SK-N-SH (cell line): ENCODE measurements around the gene CDK6. TPM values are rescaled to one million over a fixed set of nuclear protein-coding genes. Genes with fewer than 3 reads are reported as not detected.

Experiments
- CTCF ChIA-PET: fragments of 300-600, 350-600 bp; formaldehyde crosslinking; extraction: SDS; loops from one replicate; lab custom pipeline; 2021; lab: Yijun Ruan, JAX
- POLR2A ChIA-PET: fragments of 350-600 bp; sonication (Branson Sonifier 250); formaldehyde crosslinking; extraction: SDS; loops from one replicate; lab custom pipeline; 2020; ENCODE audit warnings: antibody characterized with exemption, inconsistent platforms; lab: Yijun Ruan, JAX
- DNase-seq: peaks from one replicate; pipeline ENCODE4 v3.0.0; 2012
- H2AFZ ChIP-seq: fragments of 200-600 bp; sonication (generic); 2 replicates; pipeline ENCODE4 v1.8.1; 2016; ENCODE audit warnings: antibody characterized with exemption, mild to moderate bottlenecking, low read depth
- H3F3A ChIP-seq: fragments of 200-600 bp; sonication (generic); replicated peaks from 2 replicates; pipeline ENCODE3; 2016; ENCODE audit warnings: antibody characterized with exemption, mild to moderate bottlenecking; ENCODE audit not compliant: insufficient read depth
- H3K27ac ChIP-seq, 2 experiments: fragments of 200-500 bp in 1 of 2; fragments of 200-600 bp in 1 of 2; sonication (Bioruptor generic) in 1 of 2; sonication (generic), shearing (Covaris generic) in 1 of 2; 2 replicates each; pipeline versions ENCODE4 v1.5.1 to v1.6.1; 2014 to 2016; ENCODE audit warnings: low read depth in 2 of 2, inconsistent platforms in 1 of 2, low read length in 1 of 2, mild to moderate bottlenecking in 1 of 2, mixed read lengths in 1 of 2
- H3K27me3 ChIP-seq: fragments of 200-600 bp; sonication (generic), shearing (Covaris generic); 2 replicates; pipeline ENCODE4 v1.6.1; 2016; ENCODE audit warnings: mixed run types; ENCODE audit not compliant: insufficient read depth
- H3K36me3 ChIP-seq, 2 experiments: fragments of 200-500 bp in 1 of 2; fragments of 200-600 bp in 1 of 2; sonication (Bioruptor generic) in 1 of 2; sonication (generic) in 1 of 2; replicated peaks in 1 of 2; 2 replicates each; pipeline versions ENCODE3 to v1.5.1; 2014 to 2016; ENCODE audit warnings: low read length in 1 of 2, mild to moderate bottlenecking in 1 of 2; ENCODE audit not compliant: insufficient read depth in 2 of 2, control insufficient read depth in 1 of 2
- H3K4me1 ChIP-seq, 2 experiments: fragments of 200-500 bp in 1 of 2; fragments of 200-600 bp in 1 of 2; sonication (Bioruptor generic) in 1 of 2; sonication (generic), shearing (Covaris generic) in 1 of 2; 2 replicates each; pipeline versions ENCODE4 v1.5.1 to v1.6.1; 2014 to 2016; ENCODE audit warnings: low read depth in 1 of 2, low read length in 1 of 2, mixed run types in 1 of 2; ENCODE audit not compliant: insufficient read depth in 2 of 2, control insufficient read depth in 1 of 2
- H3K4me2 ChIP-seq: fragments of 200-600 bp; sonication (generic), shearing (Covaris generic); 2 replicates; pipeline ENCODE4 v1.6.1; 2017; ENCODE audit warnings: mixed run types
- H3K4me3 ChIP-seq, 2 experiments: fragments of 200-500 bp in 1 of 2; fragments of 200-600 bp in 1 of 2; sonication (Bioruptor generic) in 1 of 2; sonication (generic), shearing (Covaris generic) in 1 of 2; 2 replicates each; pipeline versions ENCODE4 v1.5.1 to v1.8.1; 2014 to 2016; ENCODE audit warnings: low read depth in 2 of 2, inconsistent platforms in 1 of 2, low read length in 1 of 2, mild to moderate bottlenecking in 1 of 2, mixed read lengths in 1 of 2, moderate library complexity in 1 of 2
- H3K79me2 ChIP-seq: fragments of 200-600 bp; sonication (generic); 2 replicates; pipeline ENCODE4 v1.8.1; 2017; ENCODE audit warnings: mild to moderate bottlenecking; ENCODE audit not compliant: insufficient read depth
- H3K9ac ChIP-seq: fragments of 200-600 bp; sonication (generic); 2 replicates; pipeline ENCODE4 v1.6.1; 2017; ENCODE audit warnings: mixed run types
- H3K9me2 ChIP-seq: fragments of 200-600 bp; sonication (generic); 2 replicates; pipeline ENCODE4 v1.6.1; 2017; ENCODE audit warnings: mixed run types
- H3K9me3 ChIP-seq: fragments of 200-600 bp; sonication (generic); 2 replicates; pipeline ENCODE4 v1.6.1; 2017; ENCODE audit warnings: mixed run types, mild to moderate bottlenecking, moderate library complexity
- H4K20me1 ChIP-seq: fragments of 200-600 bp; sonication (generic); 2 replicates; pipeline ENCODE4 v1.6.1; 2017; ENCODE audit warnings: mild to moderate bottlenecking, mixed run types; ENCODE audit not compliant: insufficient read depth
- CTCF ChIP-seq: fragments of 200-600 bp; sonication (generic); IDR thresholded peaks from 2 replicates; pipeline ENCODE4 v1.6.1; 2017; ENCODE audit warnings: antibody characterized with exemption, mild to moderate bottlenecking, moderate library complexity
- ELF1 ChIP-seq: IDR thresholded peaks from 2 replicates; pipeline ENCODE4 v1.4.0; 2012
- EP300 ChIP-seq, 2 experiments: IDR thresholded peaks; 2 replicates each; pipeline versions ENCODE4 v1.4.0 to v1.6.1; 2012; ENCODE audit warnings: borderline replicate concordance in 1 of 2, low read depth in 1 of 2, low read length in 1 of 2
- EZH2phosphoT487 ChIP-seq: fragments of 200-600 bp; sonication (generic); IDR thresholded peaks from 2 replicates; pipeline ENCODE4 v1.6.1; 2017; ENCODE audit warnings: low read depth, mixed run types, mild to moderate bottlenecking, antibody characterized with exemption, moderate library complexity, borderline replicate concordance
- GABPA ChIP-seq: IDR thresholded peaks from 2 replicates; pipeline ENCODE4 v1.4.0; 2012; ENCODE audit warnings: low read depth, mild to moderate bottlenecking
- GATA2 ChIP-seq: sonication (generic); formaldehyde crosslinking; IDR thresholded peaks from 2 replicates; pipeline ENCODE4 v1.5.0; 2020; ENCODE audit warnings: mild to moderate bottlenecking, missing genetic modification reagents
- JUND ChIP-seq: IDR thresholded peaks from 2 replicates; pipeline ENCODE4 v1.4.0; 2012
- NFIC ChIP-seq: IDR thresholded peaks from 2 replicates; pipeline ENCODE4 v1.4.0; 2012; ENCODE audit warnings: borderline replicate concordance
- NRF1 ChIP-seq: IDR thresholded peaks from 2 replicates; pipeline ENCODE4 v1.6.1; 2012; ENCODE audit warnings: low read depth, mild to moderate bottlenecking, low read length
- PBX3 ChIP-seq: IDR thresholded peaks from 2 replicates; pipeline ENCODE4; 2012
- RFX5 ChIP-seq: IDR thresholded peaks from 2 replicates; pipeline ENCODE4 v1.6.1; 2012; ENCODE audit warnings: mild to moderate bottlenecking, improper control_type of control experiment, low read length
- SMC3 ChIP-seq: IDR thresholded peaks from 2 replicates; pipeline ENCODE4 v1.6.1; 2012; ENCODE audit warnings: low read depth, low read length, improper control_type of control experiment
- WGBS: methylation state at CpG from one replicate; pipeline ENCODE4 v1.1.6; 2017; ENCODE audit warnings: low lambda C conversion rate; 5-methylcytosine and 5-hydroxymethylcytosine counted together
- polyA plus RNA-seq, 3 experiments: library from polyadenylated mRNA; depleted of rRNA; stranded (reverse); fragments of >200 nt; gene quantifications; 2 replicates each; pipeline ENCODE4 v1.2.3, GENCODE V29; 2012
- TF ChIP-seq, protein P1 (sequence below): fragments of 150-350 bp; IDR thresholded peaks from 2 replicates; pipeline ENCODE4 v1.6.1; 2017; ENCODE audit warnings: antibody characterized with exemption, low read length, low read depth, borderline replicate concordance

CDK6 gene
- polyA plus RNA-seq, 1 of the 3 experiments (the other 2 are of a cell fraction): 30.3 TPM

- 65% methylated on average over 5 of the region's 5 CpGs for WGBS
- Histone ChIP-seq H2AFZ (no peak overlapping the region), H3K9me3 (no peaks in the 10 kb centered on the region), H3K36me3 (peaks cover 73 to 89% of the 10 kb centered on the region in 2 experiments), H4K20me1 (no peaks in the 10 kb centered on the region), H3K4me1 (peaks cover 6 to 25% of the 10 kb centered on the region in 2 experiments), H3K4me3 (no peak overlapping the region), H3K9me2 (no peaks in the 10 kb centered on the region), H3K27me3 (no peaks in the 10 kb centered on the region), H3F3A (peaks cover 48% of the 10 kb centered on the region), H3K27ac (peak overlapping the region; percentile 11 to 50; a peak in 2 of 4 replicates), H3K79me2 (peaks cover 34% of the 10 kb centered on the region), H3K4me2 (no peak overlapping the region), H3K9ac (no peak overlapping the region)
- ChIA-PET POLR2A (interaction anchor here (0.6 to 1.0 kb wide), 2 partner anchors 8 to 25 kb away, joined by 3 to 4 read pairs; partner anchors contain the start of gene FAM133B), CTCF (interaction anchor here (9.4 to 11.6 kb wide), 2 partner anchors 20 to 218 kb away, joined by 96 to 126 read pairs; partner anchors contain the start of gene FAM133B)
- peak; percentile 38 for TF ChIP-seq JUND
- no peak for TF ChIP-seq SMC3
- TF ChIP-seq GATA2 (CRISPR knock-in tag): peak; percentile 52
- peak; percentile 31; the same call in 1 of the 2 replicates for TF ChIP-seq NFIC
- DNase-seq: peak; percentile 45
Observed at GRCh38 chr7:92614660-92615174, 221.7 kb downstream of the CDK6 start.

DNA sequence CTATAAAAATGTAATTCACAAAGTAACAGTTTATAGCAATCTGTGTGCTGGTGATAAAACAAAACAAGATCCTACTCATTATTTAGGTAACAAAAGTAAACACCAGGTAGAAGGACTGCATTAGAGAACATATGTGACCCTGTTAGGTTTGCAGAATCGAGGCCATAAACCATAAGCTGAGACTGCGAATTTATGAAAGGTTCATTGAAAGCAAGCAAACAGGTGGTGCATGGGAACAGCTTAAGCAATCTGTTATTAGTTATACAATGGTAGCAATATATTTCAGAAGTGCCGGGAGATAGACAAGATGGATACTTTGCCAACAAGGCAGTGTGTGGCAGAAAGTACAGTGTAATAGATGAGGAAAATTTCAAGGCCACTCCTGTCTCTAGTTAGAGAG, 222.7 kb downstream of the CDK6 start:
- Histone ChIP-seq H3K27ac (peak overlapping the region; percentile 9 to 50; a peak in 2 of 4 replicates), H3K9ac (peak overlapping the region; percentile 7; the same call in 1 of the 2 replicates), H3F3A (peaks cover 54% of the 10 kb centered on the region), H3K27me3 (no peaks in the 10 kb centered on the region), H3K4me1 (peaks cover 6 to 25% of the 10 kb centered on the region in 2 experiments), H3K9me3 (no peaks in the 10 kb centered on the region), H2AFZ (no peak overlapping the region), H4K20me1 (no peaks in the 10 kb centered on the region), H3K4me3 (no peak overlapping the region), H3K79me2 (peaks cover 29% of the 10 kb centered on the region), H3K36me3 (peaks cover 74 to 91% of the 10 kb centered on the region in 2 experiments), H3K9me2 (no peaks in the 10 kb centered on the region), H3K4me2 (no peak overlapping the region)
- ChIA-PET CTCF (interaction anchor here (1.3 to 11.6 kb wide), 8 partner anchors 8 to 614 kb away, joined by 3 to 126 read pairs (median 10); partner anchors contain the start of genes FAM133B, PEX1 and RBM48), POLR2A (no interaction called here)
- TF ChIP-seq NFIC: no peak
- no peak for TF ChIP-seq CTCF
- TF ChIP-seq, protein P1, sequence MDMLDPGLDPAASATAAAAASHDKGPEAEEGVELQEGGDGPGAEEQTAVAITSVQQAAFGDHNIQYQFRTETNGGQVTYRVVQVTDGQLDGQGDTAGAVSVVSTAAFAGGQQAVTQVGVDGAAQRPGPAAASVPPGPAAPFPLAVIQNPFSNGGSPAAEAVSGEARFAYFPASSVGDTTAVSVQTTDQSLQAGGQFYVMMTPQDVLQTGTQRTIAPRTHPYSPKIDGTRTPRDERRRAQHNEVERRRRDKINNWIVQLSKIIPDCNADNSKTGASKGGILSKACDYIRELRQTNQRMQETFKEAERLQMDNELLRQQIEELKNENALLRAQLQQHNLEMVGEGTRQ: no peak
- no peak for TF ChIP-seq EZH2phosphoT487
- TF ChIP-seq NRF1: no peak
- no peak for TF ChIP-seq RFX5
- no peak for TF ChIP-seq PBX3
- no peak for TF ChIP-seq EP300 (IDR thresholded peaks at IDR 0.05; ENCODE audit: borderline replicate concordance in 1 of 2, low read depth in 1 of 2, low read length in 1 of 2)
- TF ChIP-seq JUND: no peak
- no peak for TF ChIP-seq ELF1
- TF ChIP-seq GABPA: no peak
- WGBS: 89% methylated on average over 3 of the region's 3 CpGs
- no peak for DNase-seq
